ENCODE data around the gene FAM3A. TPM values are rescaled to one million over a fixed set of nuclear protein-coding genes. Genes with fewer than 3 reads are reported as not detected.

Gene FAM3A
- total and polyA plus RNA-seq, 2 of the 8 experiments (the other 6 are each of a cell fraction or from before 2014, with no cell fraction given): 16.2 to 18.6 TPM

DNA sequence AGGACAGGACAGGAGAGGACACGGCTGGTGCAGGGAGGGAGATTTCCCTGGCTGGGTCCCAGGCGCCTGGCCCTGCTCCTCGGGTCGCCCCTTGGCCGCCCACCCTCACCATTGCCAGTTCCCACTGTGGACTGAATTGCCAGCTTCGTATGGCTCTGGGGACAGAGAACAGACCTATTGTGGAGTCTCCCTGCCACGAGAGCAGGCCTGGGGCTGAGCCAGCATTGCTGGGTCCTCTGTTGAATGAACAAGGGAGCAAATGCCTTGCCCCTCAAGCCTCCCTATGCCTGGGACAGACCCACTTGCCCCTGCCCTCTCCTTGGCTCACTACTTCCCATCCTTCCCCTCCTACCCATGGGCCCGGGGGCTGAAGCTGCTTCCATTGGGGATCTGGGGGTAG lies 53.6 kb downstream of the FAM3A start:
- H2BK15ac ChIP-seq (ENCODE audit: low read length): no peak overlapping the region
- CTCF ChIA-PET (ENCODE audit: partially characterized antibody): interaction anchor here (1.0 to 1.2 kb wide), 2 partner anchors 34 to 70 kb away, joined by 3 read pairs; partner anchors contain the start of gene ATP6AP1
- TF ChIP-seq TBP (IDR thresholded peaks at IDR 0.05; ENCODE audit: low read depth, low read length) (no peak), KDM5A (IDR thresholded peaks at IDR 0.05; ENCODE audit: low read length) (no peak), RBBP5 (IDR thresholded peaks at IDR 0.05; ENCODE audit: borderline replicate concordance, low read depth, low read length) (no peak), CBX5 (IDR thresholded peaks at IDR 0.05; ENCODE audit: low read depth, low read length) (no peak), YY1 (IDR thresholded peaks at IDR 0.05; ENCODE audit: low read depth, low read length) (no peak), MAX (IDR thresholded peaks at IDR 0.05) (no peak), BACH1 (IDR thresholded peaks at IDR 0.05; ENCODE audit: low read length) (no peak), RNF2 (IDR thresholded peaks at IDR 0.05; ENCODE audit: borderline replicate concordance, low read depth, low read length, missing control alignments, poor library complexity, severe bottlenecking) (no peak), KDM1A (IDR thresholded peaks at IDR 0.05; ENCODE audit: borderline replicate concordance, low read length) (no peak)
- TF ChIP-seq, protein P1, sequence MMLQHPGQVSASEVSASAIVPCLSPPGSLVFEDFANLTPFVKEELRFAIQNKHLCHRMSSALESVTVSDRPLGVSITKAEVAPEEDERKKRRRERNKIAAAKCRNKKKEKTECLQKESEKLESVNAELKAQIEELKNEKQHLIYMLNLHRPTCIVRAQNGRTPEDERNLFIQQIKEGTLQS (IDR thresholded peaks at IDR 0.05; ENCODE audit: insufficient read depth, low read depth, low read length): no peak
- POLR2A ChIA-PET (ENCODE audit: partially characterized antibody): interaction anchor here (0.7 kb wide), 1 partner anchor 91 kb away, joined by 3 read pairs; no protein-coding TSS in a partner anchor
- no peak overlapping the region for H4K5ac ChIP-seq (ENCODE audit: insufficient read length, low read depth, low read length)
- H4K8ac ChIP-seq (ENCODE audit: extremely low read depth, insufficient read depth, low read length): no peak overlapping the region
- no peak for FAIRE-seq
- no peak for DNase-seq (ENCODE audit: low read depth in 1 of 2, low spot score in 2 of 2)
- H3K23me2 ChIP-seq (ENCODE audit: low read depth, low read length): no peaks in the 10 kb centered on the region; the same call in 1 of the 2 replicates
- no peaks in the 10 kb centered on the region for H3K27me3 ChIP-seq (replicated peaks in 1 of 4; ENCODE audit: control insufficient read depth in 3 of 4, extremely low read depth in 1 of 4, insufficient read depth in 3 of 4, low read length in 3 of 4)
- H3K9me3 ChIP-seq (ENCODE audit: insufficient read depth in 2 of 2, low read depth in 1 of 2, low read length in 1 of 2): no peaks in the 10 kb centered on the region
- H2BK5ac ChIP-seq (ENCODE audit: low read depth, low read length): no peak overlapping the region
- peaks cover 0 to 20% (median 2%) of the 10 kb centered on the region in 4 experiments; a peak in 6 of 8 replicates for H3K36me3 ChIP-seq (ENCODE audit: control insufficient read depth in 2 of 4, insufficient read depth in 4 of 4, low read length in 3 of 4)
- no peaks in the 10 kb centered on the region for H3K79me1 ChIP-seq (ENCODE audit: low read depth, low read length)
- no peak overlapping the region for H3K56ac ChIP-seq (replicated peaks; ENCODE audit: insufficient read length, low read depth, low read length)
- H3K27ac ChIP-seq (ENCODE audit: low read depth, low read length): no peak overlapping the region
- H3K9ac ChIP-seq (replicated peaks in 1 of 4; ENCODE audit: extremely low read depth in 1 of 4, low read depth in 3 of 4, low read length in 3 of 4): no peak overlapping the region
- no peak overlapping the region for H2BK120ac ChIP-seq (replicated peaks; ENCODE audit: low read depth, low read length)
- H3K4ac ChIP-seq (replicated peaks; ENCODE audit: insufficient read length, low read depth, low read length): no peak overlapping the region
- H3K4me1 ChIP-seq (replicated peaks in 1 of 4; ENCODE audit: control insufficient read depth in 3 of 4, insufficient read depth in 4 of 4, low read length in 3 of 4): peaks cover 0 to 2% (median 0%) of the 10 kb centered on the region in 4 experiments; a peak in 2 of 7 replicates
- no peak overlapping the region for H2AK5ac ChIP-seq (ENCODE audit: low read depth, low read length)
- no peak overlapping the region for H4K91ac ChIP-seq (replicated peaks; ENCODE audit: insufficient read length, low read length)
- H3K4me3 ChIP-seq (ENCODE audit: extremely low read depth in 1 of 4, insufficient read depth in 2 of 4, low read depth in 3 of 4, low read length in 4 of 4): no peak overlapping the region
- no peaks in the 10 kb centered on the region for H3K79me2 ChIP-seq (ENCODE audit: control insufficient read depth in 1 of 2, insufficient read depth in 2 of 2, low read length in 2 of 2)
- no peak overlapping the region for H3K4me2 ChIP-seq (ENCODE audit: insufficient read depth in 1 of 2, low read depth in 2 of 2, low read length in 2 of 2)
- H4K20me1 ChIP-seq (replicated peaks in 1 of 2; ENCODE audit: control insufficient read depth in 1 of 2, insufficient read depth in 2 of 2, low read length in 2 of 2): no peaks in the 10 kb centered on the region
- H3K14ac ChIP-seq (ENCODE audit: insufficient read length): no peak overlapping the region
- H2BK12ac ChIP-seq (ENCODE audit: low read depth, low read length): no peak overlapping the region
- H2BK20ac ChIP-seq (ENCODE audit: low read length): no peak overlapping the region
- no peak overlapping the region for H3K18ac ChIP-seq (ENCODE audit: extremely low read depth, low read length)
- 95% methylated on average over 7 of the region's 8 CpGs; no CpG with 5 or more reads in 1 of the 2 experiments for WGBS, 2 experiments (ENCODE audit: extremely low coverage in 1 of 2, insufficient coverage in 1 of 2, insufficient read length in 1 of 2, insufficient replicate concordance in 2 of 2, low coverage in 1 of 2, low lambda C conversion rate in 2 of 2, missing lambda C conversion rate in 1 of 2)
- no peak overlapping the region for H3K23ac ChIP-seq (ENCODE audit: insufficient read length)
- H2AFZ ChIP-seq (ENCODE audit: low read length): no peak overlapping the region

Data from H1 (cell line).